GM13977 (cell line): ENCODE data around the gene TMC2.

Source experiments
- DNase-seq: peaks from one replicate; pipeline ENCODE4 v3.0.0; 2012; ENCODE audit warnings: low spot score
- in situ Hi-C: fragments of 300-500 bp; cut with MboI; formaldehyde crosslinking; loops from one replicate; pipeline ENCODE4 v1.12.0; 2022; ENCODE audit warnings: low sequenced_read_pairs, low pct_unique_long_range_greater_than_20kb, mixed read lengths, inconsistent platforms; ENCODE audit not compliant: unreplicated experiment
- TF ChIP-seq, protein P1 (sequence below): IDR thresholded peaks from 2 replicates; pipeline ENCODE4 v1.5.1; 2012; ENCODE audit warnings: mild to moderate bottlenecking, control low read depth; ENCODE audit not compliant: insufficient read depth; ENCODE audit errors: extremely low read depth, missing control alignments

Gene TMC2

DNA sequence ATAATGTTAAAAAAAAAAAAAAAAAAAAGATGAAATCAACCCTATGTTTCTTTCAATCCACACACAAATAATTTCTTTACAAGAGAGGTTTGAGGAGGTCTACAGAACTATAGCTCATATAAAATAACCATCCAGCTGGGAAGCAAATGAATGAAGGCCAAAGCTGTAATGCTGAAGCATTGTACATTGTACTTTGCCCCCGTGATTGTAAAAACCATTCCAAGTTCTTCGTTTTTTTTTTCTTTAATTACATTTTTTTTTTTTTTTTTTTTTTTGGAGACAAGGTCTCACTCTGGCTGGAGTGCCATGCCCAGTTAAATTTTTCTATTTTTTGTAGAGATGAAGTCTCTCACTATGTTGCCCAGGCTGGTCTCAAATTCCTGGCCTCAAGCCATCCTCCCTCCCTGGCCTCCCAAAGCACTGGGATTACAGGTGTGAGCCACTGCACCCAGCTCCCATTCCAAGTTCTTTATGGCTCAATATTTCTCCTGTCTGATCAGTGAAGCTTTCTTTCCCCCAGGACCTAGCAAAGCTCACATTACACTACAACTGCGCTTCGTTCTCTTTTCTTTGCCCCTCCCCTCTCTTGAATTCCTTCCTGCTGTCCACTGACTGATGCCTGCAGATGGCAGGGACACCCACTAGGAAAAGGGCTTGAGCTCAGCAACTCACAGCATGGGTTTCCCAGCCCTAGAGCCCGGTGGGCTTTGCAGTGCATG is 63.1 kb downstream of the TMC2 start:
- DNase-seq: no peak
- TF ChIP-seq, protein P1, sequence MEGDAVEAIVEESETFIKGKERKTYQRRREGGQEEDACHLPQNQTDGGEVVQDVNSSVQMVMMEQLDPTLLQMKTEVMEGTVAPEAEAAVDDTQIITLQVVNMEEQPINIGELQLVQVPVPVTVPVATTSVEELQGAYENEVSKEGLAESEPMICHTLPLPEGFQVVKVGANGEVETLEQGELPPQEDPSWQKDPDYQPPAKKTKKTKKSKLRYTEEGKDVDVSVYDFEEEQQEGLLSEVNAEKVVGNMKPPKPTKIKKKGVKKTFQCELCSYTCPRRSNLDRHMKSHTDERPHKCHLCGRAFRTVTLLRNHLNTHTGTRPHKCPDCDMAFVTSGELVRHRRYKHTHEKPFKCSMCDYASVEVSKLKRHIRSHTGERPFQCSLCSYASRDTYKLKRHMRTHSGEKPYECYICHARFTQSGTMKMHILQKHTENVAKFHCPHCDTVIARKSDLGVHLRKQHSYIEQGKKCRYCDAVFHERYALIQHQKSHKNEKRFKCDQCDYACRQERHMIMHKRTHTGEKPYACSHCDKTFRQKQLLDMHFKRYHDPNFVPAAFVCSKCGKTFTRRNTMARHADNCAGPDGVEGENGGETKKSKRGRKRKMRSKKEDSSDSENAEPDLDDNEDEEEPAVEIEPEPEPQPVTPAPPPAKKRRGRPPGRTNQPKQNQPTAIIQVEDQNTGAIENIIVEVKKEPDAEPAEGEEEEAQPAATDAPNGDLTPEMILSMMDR: no peak
- in situ Hi-C loops: no loop called here

DNA sequence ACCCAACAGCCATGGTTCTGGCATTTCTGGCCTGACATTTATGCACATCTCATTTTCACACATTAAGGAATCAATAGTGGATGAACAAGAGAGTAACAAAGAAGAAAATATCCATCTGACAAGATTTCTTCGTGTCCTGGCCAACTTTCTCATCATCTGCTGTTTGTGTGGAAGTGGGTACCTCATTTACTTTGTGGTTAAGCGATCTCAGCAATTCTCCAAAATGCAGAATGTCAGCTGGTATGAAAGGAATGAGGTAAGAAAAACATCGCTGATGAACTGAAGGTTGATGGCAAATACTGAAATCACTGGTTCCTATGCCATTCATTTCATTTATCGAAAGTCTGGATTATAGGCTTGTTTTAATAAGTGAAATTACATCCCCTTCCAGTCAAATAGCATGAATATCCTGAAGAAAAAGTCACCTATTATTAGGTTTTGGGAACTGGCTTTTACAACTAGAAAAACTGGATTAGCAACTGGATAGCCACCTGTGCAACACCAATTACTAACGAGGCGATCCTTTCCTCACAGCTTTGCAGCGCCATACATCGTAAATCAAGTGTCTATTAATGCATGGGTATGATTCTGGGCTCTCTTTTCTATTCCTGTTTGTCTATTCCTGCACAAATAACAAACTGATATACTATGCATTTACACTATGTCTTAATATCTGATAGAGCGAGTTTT is 65.8 kb downstream of the TMC2 start:
- DNase-seq: no peak
- TF ChIP-seq, protein P1: no peak
- in situ Hi-C loops: no loop called here

DNA sequence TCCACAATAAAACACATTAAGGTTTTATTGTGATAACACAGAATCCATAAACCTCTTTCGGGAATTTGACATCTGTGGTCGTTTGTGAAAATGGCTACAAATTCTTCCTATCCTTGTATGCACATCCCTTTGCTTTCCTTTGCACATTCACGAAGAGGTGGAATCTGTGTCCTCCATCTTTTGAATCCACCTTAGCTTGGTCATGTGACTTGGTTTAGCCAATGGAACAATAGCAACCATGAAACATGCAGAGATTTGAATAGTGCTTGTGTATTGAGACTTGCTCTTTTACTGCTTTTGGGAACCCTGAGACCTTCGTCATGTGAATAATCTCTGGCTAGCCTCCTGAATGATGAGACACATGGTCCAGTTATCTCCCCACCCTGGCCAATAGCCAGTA is 66.4 kb downstream of the TMC2 start:
- TF ChIP-seq, protein P1: no peak
- in situ Hi-C loops: no loop called here
- no peak for DNase-seq

DNA sequence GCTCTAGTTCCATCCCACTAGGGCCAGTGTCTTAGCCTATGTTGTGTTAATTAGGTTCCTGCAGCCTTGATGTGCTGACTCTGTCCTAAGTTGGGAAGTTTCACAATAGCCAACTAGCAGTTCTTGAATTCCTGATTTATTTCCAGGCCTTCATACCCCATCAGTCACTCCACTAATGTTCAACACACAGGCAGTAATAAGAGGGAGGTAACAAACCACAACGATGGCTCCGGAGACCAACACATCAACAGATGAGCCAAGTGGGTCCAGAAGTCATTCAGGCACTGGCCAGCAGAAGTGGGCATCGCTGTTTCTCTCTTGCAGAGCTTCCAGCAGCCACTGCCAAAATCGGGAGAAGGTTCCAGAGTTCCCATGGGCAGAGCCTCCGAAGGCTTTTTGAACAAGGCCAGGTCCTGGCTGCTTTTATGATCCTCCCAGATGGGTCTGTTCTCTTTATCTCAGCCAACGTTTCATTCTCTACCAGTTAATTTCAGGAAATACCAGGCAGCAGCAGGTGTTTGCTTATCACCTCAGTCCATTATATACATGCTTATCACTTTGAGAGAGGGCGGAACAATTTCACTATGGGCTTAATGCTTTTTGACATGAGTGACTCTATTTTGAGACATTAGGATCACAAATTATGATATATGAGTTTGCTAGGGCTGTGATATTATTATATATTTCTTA is 67.6 kb downstream of the TMC2 start:
- no peak for DNase-seq
- TF ChIP-seq, protein P1: no peak
- in situ Hi-C loops: no loop called here

DNA sequence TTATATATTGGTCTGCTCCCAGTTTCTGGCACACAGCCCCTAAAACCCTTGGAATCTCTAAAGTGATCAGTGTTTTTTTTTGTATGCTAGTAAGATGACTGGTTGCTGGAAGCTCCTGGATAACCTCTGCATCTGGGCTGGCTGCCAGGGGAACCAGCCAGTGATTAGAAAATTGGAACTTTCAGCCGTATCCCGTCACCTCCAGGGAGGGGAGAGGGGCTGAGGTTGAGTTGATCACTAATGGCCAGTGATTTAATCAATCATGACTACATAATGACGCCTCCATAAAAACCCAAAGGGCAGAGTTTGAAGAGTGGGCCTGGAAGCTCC is 68.1 kb downstream of the TMC2 start:
- TF ChIP-seq, protein P1: no peak
- in situ Hi-C loops: no loop called here
- no peak for DNase-seq

DNA sequence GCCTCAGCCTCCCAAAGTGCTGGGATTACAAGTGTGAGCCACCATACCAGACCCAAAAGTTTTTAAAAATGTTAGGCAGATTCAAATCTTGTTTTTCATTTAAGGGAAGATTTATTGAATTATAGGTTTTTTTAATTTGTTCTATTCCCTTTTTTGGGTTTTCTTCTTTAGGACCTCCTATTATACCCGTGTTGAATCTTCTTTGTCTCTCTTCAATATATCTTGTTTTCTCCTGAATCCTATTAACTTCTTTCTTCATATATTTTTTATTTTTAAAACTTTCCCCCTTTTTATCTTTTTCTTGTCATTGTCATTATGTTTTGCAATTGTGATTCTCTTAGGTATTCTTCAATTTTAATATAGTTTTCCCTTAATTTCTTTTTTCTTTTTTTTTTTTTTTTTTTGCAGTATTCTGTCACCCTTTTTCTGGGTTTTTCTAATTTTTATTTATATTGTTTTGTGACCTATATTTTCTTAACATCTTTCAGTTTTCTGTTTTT is 70.2 kb downstream of the TMC2 start:
- no peak for DNase-seq
- in situ Hi-C loops: no loop called here
- TF ChIP-seq, protein P1: no peak
